Kidney epithelial cell (primary cell): ENCODE data around the gene PKN1. TPM values are rescaled to one million over a fixed set of nuclear protein-coding genes. Genes with fewer than 3 reads are reported as not detected.

Experiments
- DNase-seq: peaks from one replicate; pipeline ENCODE4 v3.0.0-alpha.2; 2010; ENCODE audit warnings: low read depth
- H3K27me3 ChIP-seq: 2 replicates; pipeline ENCODE4 v1.6.0; 2011; ENCODE audit warnings: low read length; ENCODE audit not compliant: control insufficient read depth, insufficient read depth
- H3K36me3 ChIP-seq: 2 replicates; pipeline ENCODE4 v1.5.1; 2011; ENCODE audit warnings: low read length; ENCODE audit not compliant: control insufficient read depth, insufficient read depth
- H3K4me3 ChIP-seq: 2 replicates; pipeline ENCODE4 v1.5.1; 2011; ENCODE audit warnings: low read depth, mild to moderate bottlenecking, control low read depth, low read length
- CTCF ChIP-seq: IDR thresholded peaks from 2 replicates; pipeline ENCODE4 v1.5.1; 2011; ENCODE audit warnings: mild to moderate bottlenecking, moderate library complexity, low read length, control low read depth, inconsistent platforms; ENCODE audit not compliant: insufficient read depth, poor library complexity, severe bottlenecking
- total RNA-seq: library from RNA; depleted of rRNA; stranded (reverse); fragments of >200 nt; gene quantifications from 2 replicates; pipeline ENCODE4 v1.2.3, GENCODE V29; 2015

Gene PKN1
- total RNA-seq, 1 donor from 2014 or later, result 230 TPM

- Histone ChIP-seq H3K27me3 (no peaks in the 10 kb centered on the region), H3K36me3 (peaks cover 11% of the 10 kb centered on the region), H3K4me3 (no peak overlapping the region)
- no peak for TF ChIP-seq CTCF
- no peak for DNase-seq
Measured at GRCh38 chr19:14409146-14410023, 23.7 kb upstream of the PKN1 start.

- Histone ChIP-seq H3K36me3 (peaks cover 11% of the 10 kb centered on the region), H3K4me3 (no peak overlapping the region), H3K27me3 (no peaks in the 10 kb centered on the region)
- TF ChIP-seq CTCF, result no peak
- no peak for DNase-seq
Measured at GRCh38 chr19:14410091-14411051, 22.7 kb upstream of the PKN1 start.

- Histone ChIP-seq H3K4me3 (no peak overlapping the region), H3K36me3 (peaks cover 11% of the 10 kb centered on the region), H3K27me3 (no peaks in the 10 kb centered on the region)
- DNase-seq, result no peak
- TF ChIP-seq CTCF, result no peak
Measured at GRCh38 chr19:14411161-14411937, 21.8 kb upstream of the PKN1 start.

- Histone ChIP-seq H3K27me3 (no peaks in the 10 kb centered on the region), H3K4me3 (no peak overlapping the region), H3K36me3 (peaks cover 11% of the 10 kb centered on the region)
- DNase-seq, result no peak
- no peak for TF ChIP-seq CTCF
Measured at GRCh38 chr19:14411938-14412245, 21.2 kb upstream of the PKN1 start.

GRCh38 chr19:14412324-14412995 is 20.6 kb upstream of the PKN1 start:
- no peak overlapping the region for H3K4me3 ChIP-seq
- H3K36me3 ChIP-seq, result peaks cover 11% of the 10 kb centered on the region
- H3K27me3 ChIP-seq, result no peaks in the 10 kb centered on the region
- DNase-seq, result no peak
- no peak for TF ChIP-seq CTCF
